T-helper 2 cell treated with Interferon-gamma antibody and Interleukin-4, amounts not matched to agents 5 μg/mL and 100 μg/mL, for 36 hours (primary cell): ENCODE measurements around the gene PLA2G6.

Experiments used
- DNase-seq: peaks from one replicate; pipeline ENCODE4 v3.0.0; 2021; ENCODE audit warnings: low spot score
- H3K27ac Mint-ChIP-seq: one replicate; pipeline ENCODE4 v1.8.0; 2021; ENCODE audit warnings: mild to moderate bottlenecking, mixed read lengths
- H3K27me3 Mint-ChIP-seq: one replicate; pipeline ENCODE4 v1.8.0; 2021; ENCODE audit warnings: low read depth, mixed read lengths
- H3K36me3 Mint-ChIP-seq: one replicate; pipeline ENCODE4 v1.8.0; 2021; ENCODE audit warnings: low read depth, mixed read lengths
- H3K4me1 Mint-ChIP-seq: one replicate; pipeline ENCODE4 v1.8.0; 2021; ENCODE audit warnings: low read depth, mixed read lengths
- H3K4me3 Mint-ChIP-seq: one replicate; pipeline ENCODE4 v1.8.0; 2022; ENCODE audit warnings: mild to moderate bottlenecking, moderate library complexity, mixed read lengths
- H3K9me3 Mint-ChIP-seq: one replicate; pipeline ENCODE4 v1.8.0; 2021; ENCODE audit warnings: mixed read lengths

The PLA2G6 gene

DNA sequence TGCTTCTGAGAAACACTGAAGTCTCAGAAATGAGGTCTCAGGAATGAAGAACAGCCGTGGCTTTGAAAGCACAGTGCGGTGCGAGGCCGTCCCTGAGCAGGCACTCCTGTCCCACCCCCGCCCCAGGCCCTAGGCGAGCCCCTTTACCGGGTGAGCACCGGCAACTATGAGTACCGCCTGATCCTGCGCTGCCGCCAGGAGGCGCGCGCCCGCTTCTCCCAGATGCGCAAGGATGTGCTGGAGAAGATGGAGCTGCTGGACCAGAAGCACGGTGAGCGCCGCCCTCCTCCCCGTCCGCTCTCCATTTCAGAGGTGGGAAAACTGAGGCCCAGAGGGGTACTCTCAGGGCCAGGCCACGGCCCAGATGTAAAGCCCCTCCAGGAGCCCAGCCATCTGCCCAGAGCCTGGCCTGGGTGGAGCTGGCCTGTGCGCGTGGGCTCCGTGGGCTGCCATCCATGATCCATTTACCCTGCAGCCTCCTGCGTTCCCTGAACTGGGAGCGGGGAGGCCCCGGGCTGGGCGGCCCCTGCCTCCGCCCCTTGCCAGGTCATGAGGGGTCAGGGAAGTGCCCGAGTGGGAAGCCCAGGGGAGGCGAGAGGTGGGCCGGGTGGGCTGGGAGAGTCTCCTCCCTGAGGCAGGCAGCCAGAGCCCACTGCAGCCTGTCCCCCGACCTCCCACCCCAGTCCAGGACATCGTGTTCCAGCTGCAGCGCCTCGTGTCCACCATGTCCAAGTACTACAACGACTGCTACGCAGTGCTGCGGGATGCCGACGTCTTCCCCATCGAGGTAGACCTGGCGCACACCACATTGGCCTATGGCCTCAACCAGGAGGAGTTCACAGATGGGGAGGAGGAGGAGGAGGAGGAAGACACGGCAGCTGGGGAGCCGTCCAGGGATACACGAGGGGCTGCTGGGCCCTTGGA, 107.2 kb downstream of the PLA2G6 start:
- no peaks in the 10 kb centered on the region for H3K4me1 Mint-ChIP-seq
- no peaks in the 10 kb centered on the region for H3K36me3 Mint-ChIP-seq
- H3K27me3 Mint-ChIP-seq = peaks cover 3% of the 10 kb centered on the region
- H3K4me3 Mint-ChIP-seq = no peak overlapping the region
- DNase-seq = no peak
- no peaks in the 10 kb centered on the region for H3K9me3 Mint-ChIP-seq
- H3K27ac Mint-ChIP-seq = no peak overlapping the region

DNA sequence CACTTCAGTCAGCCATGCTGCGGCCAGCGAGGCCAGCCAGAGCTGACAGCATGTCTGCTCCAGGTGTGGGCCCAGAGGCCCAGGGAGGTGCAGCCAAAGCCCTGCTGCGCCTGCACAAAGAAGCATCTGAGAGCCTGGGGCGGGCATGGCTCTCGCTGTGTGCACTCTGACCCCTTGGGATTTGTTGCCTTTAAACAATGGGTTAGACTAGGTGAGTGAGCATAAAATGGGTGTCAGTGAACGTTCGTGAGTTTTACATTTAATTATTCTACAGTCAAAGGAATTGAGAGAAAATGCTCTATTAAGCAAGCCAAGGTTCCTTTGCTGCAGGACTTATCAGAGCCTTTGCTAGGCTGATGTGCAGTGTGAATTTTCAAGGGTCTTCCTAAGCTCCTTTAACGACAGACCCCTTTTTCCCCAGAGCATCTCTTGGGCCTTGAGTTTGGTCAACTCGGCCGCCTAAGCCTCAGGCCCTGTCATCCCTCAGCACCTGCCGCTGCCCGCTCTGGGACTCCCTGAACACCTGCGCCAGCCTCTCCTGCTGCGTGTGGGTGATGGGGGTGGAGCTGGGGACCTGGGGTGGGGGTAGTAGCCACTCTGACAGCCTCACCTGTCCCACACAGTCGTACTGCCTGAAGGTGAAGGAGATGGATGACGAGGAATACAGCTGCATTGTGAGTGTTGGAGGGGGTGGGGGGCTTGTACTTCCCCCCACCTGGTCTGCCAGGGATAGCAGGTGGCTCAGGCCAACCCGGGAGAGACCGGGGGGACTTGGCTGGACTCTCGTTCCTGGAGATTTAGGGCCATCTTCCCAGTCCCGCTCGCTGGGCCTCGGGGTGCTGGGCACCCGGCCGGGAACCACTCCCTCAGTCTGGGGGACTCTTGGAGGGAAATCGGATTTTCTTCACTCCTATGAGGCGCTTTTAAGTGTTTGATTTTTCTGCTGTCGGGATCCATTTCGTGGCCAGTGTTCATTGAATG, 108.2 kb downstream of the PLA2G6 start:
- H3K27me3 Mint-ChIP-seq = no peaks in the 10 kb centered on the region
- no peaks in the 10 kb centered on the region for H3K36me3 Mint-ChIP-seq
- no peaks in the 10 kb centered on the region for H3K9me3 Mint-ChIP-seq
- H3K4me1 Mint-ChIP-seq = no peaks in the 10 kb centered on the region
- H3K4me3 Mint-ChIP-seq = no peak overlapping the region
- DNase-seq = no peak
- H3K27ac Mint-ChIP-seq = no peak overlapping the region

DNA sequence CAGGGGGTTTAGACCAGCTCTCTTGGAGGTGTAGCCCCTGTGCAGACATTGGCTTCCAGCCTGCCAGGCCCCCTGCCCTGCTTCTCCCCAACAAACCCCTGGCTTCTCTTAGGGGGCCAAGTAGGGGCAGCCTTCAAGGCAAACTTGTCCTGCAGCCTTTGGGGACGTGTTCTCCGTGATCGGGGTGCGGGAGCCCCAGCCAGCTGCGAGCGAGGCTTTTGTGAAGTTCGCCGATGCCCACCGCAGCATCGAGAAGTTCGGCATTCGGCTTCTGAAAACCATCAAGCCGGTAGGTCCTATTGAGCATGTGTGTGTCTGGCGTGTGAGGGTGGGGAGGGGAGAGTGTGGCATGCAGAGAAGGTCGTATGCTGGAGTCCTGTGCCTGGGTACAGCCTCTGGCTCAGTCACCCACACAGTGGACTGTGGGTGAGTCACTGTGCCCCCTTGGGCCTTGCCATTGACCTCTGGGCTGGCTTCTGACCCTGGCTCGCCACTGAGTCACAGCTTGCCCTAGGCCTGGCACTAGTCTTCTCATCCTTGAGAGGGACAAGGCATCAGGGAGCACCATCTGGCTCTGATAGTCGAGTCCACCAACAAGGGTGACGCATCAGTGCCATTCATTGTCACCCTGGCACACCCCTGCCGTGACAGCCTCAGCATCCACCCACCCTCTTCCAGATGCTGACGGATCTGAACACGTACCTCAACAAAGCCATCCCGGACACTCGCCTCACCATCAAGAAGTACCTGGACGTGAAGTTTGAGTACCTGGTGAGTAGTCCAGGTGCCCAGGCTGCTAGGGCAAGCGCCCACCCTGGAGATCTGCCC, 109.1 kb downstream of the PLA2G6 start:
- Mint-ChIP-seq H3K36me3 (no peaks in the 10 kb centered on the region), H3K9me3 (no peaks in the 10 kb centered on the region), H3K27ac (no peak overlapping the region), H3K27me3 (no peaks in the 10 kb centered on the region), H3K4me3 (no peak overlapping the region), H3K4me1 (no peaks in the 10 kb centered on the region)
- no peak for DNase-seq

DNA sequence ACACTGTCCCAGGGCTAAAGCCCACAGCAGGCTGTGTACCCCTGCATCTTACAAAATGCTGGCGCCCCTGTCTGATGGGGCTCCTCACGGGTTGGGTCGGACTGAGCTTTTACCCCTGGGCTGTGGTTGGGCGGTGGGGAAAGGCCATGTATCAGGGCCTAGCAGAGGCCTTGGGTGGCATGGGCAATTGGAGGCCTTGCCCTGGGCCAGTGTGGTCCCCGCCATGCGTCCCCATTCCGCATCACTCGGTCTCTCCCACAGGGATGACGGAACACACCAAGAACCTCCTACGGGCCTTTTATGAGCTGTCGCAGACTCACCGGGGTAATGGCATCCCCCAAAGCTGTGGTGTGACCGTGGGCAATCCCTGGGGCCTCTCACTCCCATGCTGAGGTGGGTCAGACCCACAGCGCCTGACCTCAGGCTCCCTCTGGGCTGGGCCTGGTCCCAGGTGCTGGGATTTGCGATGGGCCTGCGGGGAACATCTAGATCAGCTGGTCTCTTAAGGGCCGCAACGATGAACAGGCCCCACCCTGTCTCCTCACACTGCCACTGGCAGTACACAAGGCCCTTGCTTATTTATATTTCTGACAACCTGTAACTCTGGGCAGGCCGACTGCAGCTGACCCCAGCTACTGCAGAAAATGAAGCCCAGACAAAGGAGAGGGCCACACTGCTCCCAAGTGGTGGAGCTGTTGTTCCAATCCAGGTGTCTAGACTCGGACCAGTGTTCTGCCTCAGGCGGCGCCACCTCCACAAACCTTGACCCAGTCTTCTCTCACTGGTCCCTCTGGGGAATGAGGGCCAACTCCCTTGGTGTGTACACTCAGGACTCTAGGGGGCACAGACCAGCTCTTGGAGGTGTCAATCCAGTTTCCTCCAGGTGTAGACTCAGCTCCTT, 110.0 kb downstream of the PLA2G6 start:
- Mint-ChIP-seq H3K27me3 (no peaks in the 10 kb centered on the region), H3K27ac (no peak overlapping the region), H3K4me3 (no peak overlapping the region), H3K4me1 (no peaks in the 10 kb centered on the region), H3K36me3 (no peaks in the 10 kb centered on the region), H3K9me3 (no peaks in the 10 kb centered on the region)
- DNase-seq = no peak

DNA sequence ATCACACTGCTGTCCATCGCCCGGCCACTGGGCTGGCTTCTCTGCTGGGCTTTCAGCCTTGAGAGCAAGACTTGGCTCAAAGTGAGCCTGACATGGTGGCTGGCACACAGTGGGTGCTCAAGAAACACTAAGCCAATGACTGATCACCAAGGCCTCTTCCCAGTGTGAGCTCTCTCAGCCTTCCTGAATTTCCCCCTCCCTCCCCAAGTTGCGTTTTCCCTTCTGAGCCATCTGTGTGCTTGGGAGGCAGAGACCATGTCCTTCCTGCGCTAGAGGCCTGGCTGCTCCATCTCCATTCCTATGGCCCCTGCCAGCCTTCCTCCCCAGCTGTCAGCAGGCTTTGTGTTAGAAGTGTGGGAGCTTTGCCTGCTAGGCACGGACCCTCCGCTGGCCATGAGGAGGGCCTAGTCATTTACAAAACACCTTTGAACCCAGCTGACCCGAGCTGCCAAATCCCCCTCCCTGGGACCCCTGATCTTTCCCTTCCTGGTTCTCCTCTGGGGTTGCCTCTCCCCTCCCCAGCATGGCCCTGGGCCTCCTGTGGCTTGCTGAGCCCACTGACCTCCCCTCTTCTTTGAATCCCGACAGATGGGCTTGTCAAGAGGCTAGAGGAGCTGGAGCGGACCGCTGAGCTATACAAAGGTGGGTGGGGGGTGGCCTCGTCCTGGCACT, 111.2 kb downstream of the PLA2G6 start:
- H3K36me3 Mint-ChIP-seq = no peaks in the 10 kb centered on the region
- H3K27ac Mint-ChIP-seq = no peak overlapping the region
- DNase-seq = no peak
- no peaks in the 10 kb centered on the region for H3K27me3 Mint-ChIP-seq
- H3K4me1 Mint-ChIP-seq = no peaks in the 10 kb centered on the region
- H3K4me3 Mint-ChIP-seq = no peak overlapping the region
- H3K9me3 Mint-ChIP-seq = no peaks in the 10 kb centered on the region

DNA sequence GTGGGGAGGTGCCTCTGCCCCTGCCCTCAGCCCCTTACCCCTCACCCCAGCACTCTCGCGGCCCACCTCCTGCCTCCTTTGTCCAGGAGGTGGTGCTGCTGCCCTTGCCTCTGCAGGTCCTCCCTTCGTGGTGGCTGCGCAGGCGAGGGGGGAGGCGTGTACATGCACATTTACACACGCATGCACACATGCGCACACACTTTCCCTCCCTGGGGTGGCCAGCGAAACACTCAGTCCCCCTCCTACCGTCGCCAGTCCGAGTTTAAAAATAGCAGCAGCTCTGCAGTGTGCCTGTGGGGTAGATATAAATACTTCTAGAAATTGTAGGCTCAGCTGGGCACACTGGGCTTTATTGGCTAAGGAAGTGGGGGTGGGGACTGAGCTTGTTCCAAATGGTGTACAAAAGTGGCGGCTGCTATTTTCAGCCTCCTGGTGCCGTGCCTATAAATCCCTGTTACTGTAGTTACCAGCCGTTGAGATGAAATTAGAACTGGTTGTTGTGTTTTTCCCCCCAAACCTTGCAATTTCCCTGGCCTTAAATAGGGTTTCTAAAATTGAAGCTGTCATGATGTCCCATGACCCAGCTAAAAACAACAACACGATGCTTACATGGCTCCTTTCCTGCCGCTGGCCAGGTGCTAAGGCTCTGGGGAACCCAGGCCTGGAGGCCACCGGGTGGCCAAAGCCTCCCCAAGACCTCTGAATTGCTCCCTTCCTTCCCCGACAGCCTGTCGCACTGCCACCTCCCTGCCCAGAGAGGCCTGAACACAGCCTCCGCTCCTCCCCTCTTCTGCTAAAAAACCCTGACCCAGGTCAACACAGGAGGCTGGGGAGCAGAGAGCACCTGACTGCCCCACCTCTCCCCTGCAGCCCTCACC, 112.0 kb downstream of the PLA2G6 start:
- no peak overlapping the region for H3K27ac Mint-ChIP-seq
- H3K4me1 Mint-ChIP-seq = no peaks in the 10 kb centered on the region
- no peak for DNase-seq
- H3K4me3 Mint-ChIP-seq = no peak overlapping the region
- no peaks in the 10 kb centered on the region for H3K27me3 Mint-ChIP-seq
- H3K36me3 Mint-ChIP-seq = no peaks in the 10 kb centered on the region
- H3K9me3 Mint-ChIP-seq = no peaks in the 10 kb centered on the region

DNA sequence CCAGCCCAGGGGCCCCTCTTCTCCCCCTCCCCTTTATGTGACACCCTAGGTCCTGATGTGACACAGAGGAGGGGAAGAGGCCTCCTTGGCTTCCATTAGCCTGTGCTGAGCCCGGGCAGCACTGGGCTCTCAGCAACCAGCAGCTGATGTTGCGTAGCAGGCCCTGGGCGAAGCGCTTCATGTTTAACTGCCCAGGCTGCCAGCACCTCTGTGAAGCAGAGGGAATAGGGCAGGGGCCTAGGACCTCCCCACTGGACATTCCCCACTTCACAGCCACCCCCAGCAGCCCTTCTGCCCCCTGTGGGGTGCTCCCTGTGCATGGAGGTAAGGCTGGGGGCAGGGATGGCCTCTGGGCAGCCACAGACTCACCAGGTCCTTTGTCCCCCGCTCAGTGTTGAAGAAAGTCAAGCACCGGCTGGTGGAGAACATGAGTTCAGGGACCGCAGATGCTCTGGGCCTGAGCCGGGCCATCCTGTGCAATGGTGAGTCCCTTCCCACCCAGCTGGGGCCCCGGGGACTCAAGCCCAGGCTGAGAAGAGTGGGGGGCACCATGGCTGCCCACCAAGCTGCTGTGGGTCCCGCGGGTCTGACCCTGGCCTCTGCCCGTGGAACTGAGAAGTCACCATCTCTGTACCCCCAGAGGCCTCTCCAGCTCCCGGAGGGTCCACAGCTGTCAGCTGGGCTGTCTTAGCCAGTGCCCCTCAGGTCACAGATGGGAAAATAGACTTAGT, 112.8 kb downstream of the PLA2G6 start:
- Mint-ChIP-seq H3K9me3 (no peaks in the 10 kb centered on the region), H3K4me1 (no peaks in the 10 kb centered on the region), H3K36me3 (no peaks in the 10 kb centered on the region), H3K4me3 (no peak overlapping the region), H3K27me3 (no peaks in the 10 kb centered on the region), H3K27ac (no peak overlapping the region)
- DNase-seq = no peak

DNA sequence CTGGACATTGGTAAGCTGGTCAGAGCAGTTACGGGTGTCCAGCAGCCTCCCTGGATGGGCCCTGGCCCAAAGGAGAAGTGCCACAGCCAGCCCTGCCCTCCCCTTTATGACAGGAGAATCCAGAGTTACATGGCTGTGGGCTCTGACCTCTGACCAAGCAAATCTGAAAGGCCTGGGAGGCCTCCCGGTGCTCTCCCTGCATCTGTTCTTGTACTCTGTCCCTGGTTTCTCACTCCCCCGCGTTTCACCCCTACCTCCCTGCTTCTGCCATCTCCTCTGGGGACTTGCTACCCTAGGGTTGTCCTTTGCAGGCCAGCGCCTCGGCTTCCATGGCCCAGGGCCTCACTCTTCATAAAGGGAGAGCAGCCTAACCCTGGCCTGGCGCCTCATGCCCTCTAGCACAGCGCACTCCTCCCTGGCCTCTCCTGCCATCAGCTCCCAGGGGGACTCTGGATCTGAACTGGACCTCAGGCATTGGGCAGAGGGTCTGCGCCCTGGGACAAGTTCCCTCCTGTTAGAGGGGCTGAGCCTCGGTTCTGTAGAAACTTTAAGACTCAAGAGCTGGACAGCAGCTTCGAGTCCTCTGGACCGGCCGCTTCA, 113.8 kb downstream of the PLA2G6 start:
- Mint-ChIP-seq H3K4me3 (no peak overlapping the region), H3K27ac (no peak overlapping the region), H3K4me1 (no peaks in the 10 kb centered on the region), H3K36me3 (no peaks in the 10 kb centered on the region), H3K27me3 (no peaks in the 10 kb centered on the region), H3K9me3 (no peaks in the 10 kb centered on the region)
- no peak for DNase-seq

DNA sequence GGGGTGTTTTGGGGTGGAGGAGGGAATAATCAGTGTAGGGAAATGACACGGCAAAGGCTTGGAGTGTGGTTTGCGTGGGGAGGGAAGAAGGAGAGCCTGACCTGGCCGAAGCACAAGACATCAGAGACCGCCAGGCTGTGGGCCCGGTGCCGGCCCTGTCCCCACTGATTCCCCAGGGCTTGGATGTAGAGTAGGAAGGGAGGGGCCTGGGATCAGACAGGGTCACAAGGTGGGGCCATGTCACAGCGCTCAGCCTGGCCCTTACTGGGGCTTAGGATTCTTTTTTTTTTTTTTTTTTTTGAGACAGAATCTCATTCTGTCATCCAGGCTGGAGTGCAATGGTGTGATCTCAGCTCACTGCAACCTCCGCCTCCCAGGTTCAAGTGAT, 114.6 kb downstream of the PLA2G6 start:
- Mint-ChIP-seq H3K27ac (no peak overlapping the region), H3K36me3 (no peaks in the 10 kb centered on the region), H3K4me3 (no peak overlapping the region), H3K27me3 (no peaks in the 10 kb centered on the region), H3K9me3 (no peaks in the 10 kb centered on the region), H3K4me1 (no peaks in the 10 kb centered on the region)
- DNase-seq = no peak

DNA sequence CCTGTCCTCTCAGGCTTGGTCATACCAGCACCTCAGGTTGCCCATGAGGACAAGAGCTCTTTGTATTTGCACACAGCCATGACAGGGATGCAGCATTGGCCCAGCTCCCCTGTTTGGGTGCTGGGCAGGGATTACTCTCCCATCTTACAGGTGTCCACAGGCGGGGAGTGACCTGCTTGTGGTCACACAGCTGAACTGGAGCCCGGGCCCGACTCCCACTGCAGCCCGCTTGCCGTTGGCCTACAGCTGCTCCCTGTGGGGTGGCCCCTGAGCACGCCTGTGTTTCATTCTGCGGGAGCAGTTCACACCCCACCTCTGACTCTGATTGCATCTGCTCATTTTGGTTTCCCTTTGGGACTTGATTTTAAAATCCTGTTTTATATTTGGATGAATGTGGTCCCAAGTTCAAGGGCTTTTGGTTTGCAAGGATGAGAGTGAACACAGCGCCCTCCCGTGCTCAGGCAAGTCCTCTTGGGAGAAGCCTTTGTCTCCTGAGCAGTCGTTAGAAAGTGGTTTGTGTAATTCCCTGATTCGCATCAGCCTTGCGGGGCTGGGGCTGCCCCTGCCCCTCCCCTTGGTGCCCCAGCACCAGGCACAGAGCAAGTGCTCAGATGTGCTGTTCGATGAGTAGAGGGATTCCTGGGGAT, 115.1 kb downstream of the PLA2G6 start:
- no peak overlapping the region for H3K27ac Mint-ChIP-seq
- H3K36me3 Mint-ChIP-seq = no peaks in the 10 kb centered on the region
- no peak overlapping the region for H3K4me3 Mint-ChIP-seq
- H3K4me1 Mint-ChIP-seq = no peaks in the 10 kb centered on the region
- no peaks in the 10 kb centered on the region for H3K27me3 Mint-ChIP-seq
- no peak for DNase-seq
- no peaks in the 10 kb centered on the region for H3K9me3 Mint-ChIP-seq

DNA sequence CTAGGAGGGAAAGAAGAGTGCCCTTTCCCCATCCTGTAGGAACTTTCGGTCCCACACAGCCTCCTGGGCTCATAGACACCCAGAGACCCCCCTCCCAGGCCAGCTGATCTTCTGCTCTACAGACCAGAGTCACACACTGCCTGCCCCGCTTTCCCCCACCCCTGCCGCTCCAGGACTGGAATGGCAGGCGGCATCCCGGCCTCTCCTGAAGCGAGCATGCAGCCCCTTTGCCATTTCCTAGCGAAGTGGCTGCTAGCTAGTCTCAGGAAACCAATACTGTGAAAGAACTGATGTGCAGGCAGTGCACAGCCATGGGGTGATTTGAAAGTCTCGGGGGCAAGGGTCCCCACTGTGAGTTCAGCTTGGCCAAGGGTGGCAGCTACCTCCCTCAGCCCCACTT, 116.1 kb downstream of the PLA2G6 start:
- Mint-ChIP-seq H3K4me1 (no peaks in the 10 kb centered on the region), H3K36me3 (no peaks in the 10 kb centered on the region), H3K27ac (no peak overlapping the region), H3K9me3 (no peaks in the 10 kb centered on the region), H3K27me3 (no peaks in the 10 kb centered on the region), H3K4me3 (no peak overlapping the region)
- DNase-seq = no peak
